Neural crest cell (in vitro differentiated cells): Measurements from ENCODE around the gene HMGB2. TPM values are rescaled to one million over a fixed set of nuclear protein-coding genes. Genes with fewer than 3 reads are reported as not detected.

Experiments
- DNase-seq: peaks from one replicate; pipeline ENCODE4 v3.0.0; 2021; ENCODE audit warnings: low read depth, mixed read lengths, low spot score
- H3K27ac Mint-ChIP-seq: one replicate; pipeline ENCODE4 v1.8.0; 2021; ENCODE audit warnings: mild to moderate bottlenecking, mixed read lengths; ENCODE audit not compliant: unreplicated experiment
- H3K27me3 Mint-ChIP-seq: 2 replicates; pipeline ENCODE4 v1.8.0; 2021; ENCODE audit warnings: low read depth, mild to moderate bottlenecking, mixed read lengths
- H3K36me3 Mint-ChIP-seq: 2 replicates; pipeline ENCODE4 v1.8.0; 2021; ENCODE audit warnings: low read depth, mild to moderate bottlenecking, mixed read lengths
- H3K4me1 Mint-ChIP-seq: 2 replicates; pipeline ENCODE4 v1.8.0; 2021; ENCODE audit warnings: mixed read lengths
- H3K4me3 Mint-ChIP-seq: one replicate; pipeline ENCODE4 v1.8.0; 2021; ENCODE audit warnings: mild to moderate bottlenecking, mixed read lengths
- H3K9me3 Mint-ChIP-seq: 2 replicates; pipeline ENCODE4 v1.8.0; 2021; ENCODE audit warnings: mixed read lengths
- total RNA-seq: library from RNA; stranded (reverse); gene quantifications from 2 replicates; pipeline ENCODE4 v1.2.1, GENCODE V29; 2021
- TF ChIP-seq, protein P1 (sequence below): fragments of 200-600 bp; sonication (generic); conservative IDR thresholded peaks from 2 replicates; pipeline ENCODE4 v1.5.0; 2021; ENCODE audit warnings: antibody characterized with exemption, mild to moderate bottlenecking

The HMGB2 gene
- total RNA-seq, 1 donor from 2014 or later = 274 TPM

DNA sequence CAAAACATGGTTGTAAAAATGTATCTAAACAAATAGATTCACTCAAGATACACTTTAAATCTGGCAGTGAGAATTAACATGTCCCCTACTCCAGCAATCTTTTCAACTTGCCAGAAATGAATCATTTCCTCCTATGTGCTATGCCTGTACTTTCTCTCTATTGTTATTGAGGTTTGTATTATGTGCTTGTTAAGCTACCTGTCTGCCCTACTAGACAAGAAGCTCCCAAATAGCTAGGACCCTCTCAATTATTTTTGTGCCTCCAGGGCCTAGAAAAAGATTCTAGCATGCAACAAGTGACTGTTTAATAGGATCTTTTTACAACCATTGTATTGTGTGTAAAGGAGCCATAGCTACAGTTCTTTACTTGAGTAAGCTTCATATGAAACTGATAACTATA lies 33.1 kb upstream of the HMGB2 start:
- DNase-seq = no peak
- peaks cover 22% of the 10 kb centered on the region for H3K4me1 Mint-ChIP-seq
- H3K27me3 Mint-ChIP-seq = no peaks in the 10 kb centered on the region
- H3K9me3 Mint-ChIP-seq = no peaks in the 10 kb centered on the region
- no peak overlapping the region for H3K27ac Mint-ChIP-seq
- H3K4me3 Mint-ChIP-seq = peak overlapping the region; percentile 77
- TF ChIP-seq, protein P1, sequence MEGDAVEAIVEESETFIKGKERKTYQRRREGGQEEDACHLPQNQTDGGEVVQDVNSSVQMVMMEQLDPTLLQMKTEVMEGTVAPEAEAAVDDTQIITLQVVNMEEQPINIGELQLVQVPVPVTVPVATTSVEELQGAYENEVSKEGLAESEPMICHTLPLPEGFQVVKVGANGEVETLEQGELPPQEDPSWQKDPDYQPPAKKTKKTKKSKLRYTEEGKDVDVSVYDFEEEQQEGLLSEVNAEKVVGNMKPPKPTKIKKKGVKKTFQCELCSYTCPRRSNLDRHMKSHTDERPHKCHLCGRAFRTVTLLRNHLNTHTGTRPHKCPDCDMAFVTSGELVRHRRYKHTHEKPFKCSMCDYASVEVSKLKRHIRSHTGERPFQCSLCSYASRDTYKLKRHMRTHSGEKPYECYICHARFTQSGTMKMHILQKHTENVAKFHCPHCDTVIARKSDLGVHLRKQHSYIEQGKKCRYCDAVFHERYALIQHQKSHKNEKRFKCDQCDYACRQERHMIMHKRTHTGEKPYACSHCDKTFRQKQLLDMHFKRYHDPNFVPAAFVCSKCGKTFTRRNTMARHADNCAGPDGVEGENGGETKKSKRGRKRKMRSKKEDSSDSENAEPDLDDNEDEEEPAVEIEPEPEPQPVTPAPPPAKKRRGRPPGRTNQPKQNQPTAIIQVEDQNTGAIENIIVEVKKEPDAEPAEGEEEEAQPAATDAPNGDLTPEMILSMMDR = no peak
- no peaks in the 10 kb centered on the region for H3K36me3 Mint-ChIP-seq

DNA sequence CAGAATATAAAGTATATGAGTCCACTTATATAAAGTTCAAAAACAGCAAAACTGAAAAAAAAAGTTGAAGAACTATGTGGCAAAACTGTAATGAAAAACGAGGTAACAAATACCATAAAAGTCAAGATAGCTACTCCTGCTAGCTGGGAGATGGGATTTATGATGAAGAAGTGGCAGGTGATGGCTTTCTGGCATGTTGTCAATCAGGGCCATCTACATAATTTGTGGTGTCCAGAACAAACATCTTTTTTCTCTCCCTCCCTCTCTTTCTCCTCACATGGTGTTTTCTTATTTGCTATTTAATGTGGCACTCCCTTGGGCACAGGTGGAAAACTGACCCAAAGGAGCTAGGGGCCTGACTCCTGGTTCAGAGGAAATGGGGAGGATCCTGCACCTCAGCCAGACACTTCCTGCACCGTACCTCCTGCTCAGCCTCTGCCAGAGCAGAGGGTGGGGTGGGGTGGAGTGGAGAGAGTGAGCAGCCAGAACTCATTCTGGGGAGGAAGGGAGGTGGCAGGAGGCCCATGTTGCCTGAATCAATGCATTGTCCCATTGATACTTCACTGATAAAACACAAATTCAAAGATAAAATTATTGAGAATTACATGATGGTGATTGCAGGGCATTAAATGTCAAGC lies 31.3 kb upstream of the HMGB2 start:
- H3K4me3 Mint-ChIP-seq = peak overlapping the region; percentile 28
- no peak overlapping the region for H3K27ac Mint-ChIP-seq
- no peaks in the 10 kb centered on the region for H3K36me3 Mint-ChIP-seq
- no peak for DNase-seq
- TF ChIP-seq, protein P1 = no peak
- H3K4me1 Mint-ChIP-seq = peaks cover 17% of the 10 kb centered on the region
- no peaks in the 10 kb centered on the region for H3K27me3 Mint-ChIP-seq
- no peaks in the 10 kb centered on the region for H3K9me3 Mint-ChIP-seq

DNA sequence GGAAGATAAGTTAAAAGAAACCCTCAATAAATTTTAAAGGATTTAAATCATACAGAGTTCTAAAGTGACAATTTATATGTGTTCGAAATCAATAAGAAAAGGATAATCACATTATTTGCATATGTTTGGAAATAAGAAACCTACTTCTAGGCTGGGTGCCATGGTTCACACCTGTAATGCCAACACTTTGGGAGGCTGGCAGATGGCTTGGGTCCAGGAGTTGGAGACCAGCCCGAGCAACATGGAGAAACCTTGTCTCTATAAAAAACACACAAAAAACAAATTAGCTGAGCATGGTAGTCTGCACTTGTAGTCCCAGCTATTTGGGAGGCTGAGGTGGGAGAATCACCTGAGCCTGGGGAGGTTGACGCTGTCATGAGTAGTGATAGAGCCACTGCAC lies 28.5 kb upstream of the HMGB2 start:
- Mint-ChIP-seq H3K36me3 (no peaks in the 10 kb centered on the region), H3K4me1 (peaks cover 7% of the 10 kb centered on the region), H3K27me3 (no peaks in the 10 kb centered on the region), H3K27ac (no peak overlapping the region), H3K9me3 (no peaks in the 10 kb centered on the region), H3K4me3 (no peak overlapping the region)
- TF ChIP-seq, protein P1 = no peak
- no peak for DNase-seq

DNA sequence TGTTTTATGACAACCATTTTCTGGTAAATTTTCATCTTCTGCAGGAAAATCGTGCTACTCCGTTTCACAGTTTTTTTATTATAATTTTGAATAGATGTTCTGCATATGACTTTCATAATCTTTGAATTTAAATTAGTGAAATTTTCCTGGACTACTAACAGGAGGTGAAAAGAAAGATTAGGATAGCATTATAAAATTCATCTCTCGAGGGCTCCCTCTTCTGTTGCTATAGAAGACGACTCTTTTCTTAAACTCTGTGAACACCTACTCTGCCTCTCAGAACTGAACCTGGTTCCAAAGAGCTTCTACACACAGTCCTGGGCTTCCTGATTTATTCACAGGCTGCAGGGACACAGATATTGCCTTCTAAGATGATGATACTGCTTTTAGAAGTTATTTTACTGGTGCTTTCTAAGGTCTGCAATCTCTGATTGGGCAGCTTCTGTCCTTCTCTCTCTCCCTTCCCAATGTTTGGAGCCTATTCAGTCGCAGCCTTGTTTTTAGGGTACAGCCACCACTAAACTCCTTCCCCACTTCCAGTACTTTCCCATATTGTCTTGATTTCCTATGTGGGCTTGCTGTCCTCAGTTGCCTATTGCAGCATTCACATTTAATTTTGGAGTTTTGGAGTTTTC lies 26.5 kb upstream of the HMGB2 start:
- Mint-ChIP-seq H3K27ac (no peak overlapping the region), H3K9me3 (no peaks in the 10 kb centered on the region), H3K4me3 (no peak overlapping the region), H3K4me1 (no peaks in the 10 kb centered on the region), H3K27me3 (no peaks in the 10 kb centered on the region), H3K36me3 (no peaks in the 10 kb centered on the region)
- TF ChIP-seq, protein P1 = peak; percentile 44
- DNase-seq = no peak

DNA sequence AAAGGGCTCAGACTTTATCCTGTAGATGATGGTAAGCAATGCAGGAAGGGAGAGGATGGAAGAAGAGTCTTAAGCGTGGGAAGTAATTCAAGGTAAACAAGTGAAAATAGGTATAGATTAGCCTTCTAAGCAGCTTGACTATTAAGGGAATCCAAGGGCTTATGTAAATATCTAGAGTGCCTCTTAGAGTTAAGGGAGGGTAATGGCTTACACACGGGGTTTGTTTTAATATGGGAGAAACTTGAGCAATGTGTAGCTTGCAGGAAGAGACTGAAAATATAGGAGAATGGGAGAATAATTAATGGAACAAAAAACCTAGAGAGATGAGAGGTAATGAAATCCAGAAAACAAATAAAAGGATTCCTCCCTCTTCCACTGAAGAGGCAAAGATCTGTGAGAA lies 23.8 kb upstream of the HMGB2 start:
- Mint-ChIP-seq H3K9me3 (no peaks in the 10 kb centered on the region), H3K27ac (no peak overlapping the region), H3K36me3 (no peaks in the 10 kb centered on the region), H3K27me3 (no peaks in the 10 kb centered on the region), H3K4me1 (no peaks in the 10 kb centered on the region), H3K4me3 (no peak overlapping the region)
- DNase-seq = no peak
- TF ChIP-seq, protein P1 = no peak
